ENCODE results near the gene RAB11FIP4.

RAB11FIP4 gene

DNA sequence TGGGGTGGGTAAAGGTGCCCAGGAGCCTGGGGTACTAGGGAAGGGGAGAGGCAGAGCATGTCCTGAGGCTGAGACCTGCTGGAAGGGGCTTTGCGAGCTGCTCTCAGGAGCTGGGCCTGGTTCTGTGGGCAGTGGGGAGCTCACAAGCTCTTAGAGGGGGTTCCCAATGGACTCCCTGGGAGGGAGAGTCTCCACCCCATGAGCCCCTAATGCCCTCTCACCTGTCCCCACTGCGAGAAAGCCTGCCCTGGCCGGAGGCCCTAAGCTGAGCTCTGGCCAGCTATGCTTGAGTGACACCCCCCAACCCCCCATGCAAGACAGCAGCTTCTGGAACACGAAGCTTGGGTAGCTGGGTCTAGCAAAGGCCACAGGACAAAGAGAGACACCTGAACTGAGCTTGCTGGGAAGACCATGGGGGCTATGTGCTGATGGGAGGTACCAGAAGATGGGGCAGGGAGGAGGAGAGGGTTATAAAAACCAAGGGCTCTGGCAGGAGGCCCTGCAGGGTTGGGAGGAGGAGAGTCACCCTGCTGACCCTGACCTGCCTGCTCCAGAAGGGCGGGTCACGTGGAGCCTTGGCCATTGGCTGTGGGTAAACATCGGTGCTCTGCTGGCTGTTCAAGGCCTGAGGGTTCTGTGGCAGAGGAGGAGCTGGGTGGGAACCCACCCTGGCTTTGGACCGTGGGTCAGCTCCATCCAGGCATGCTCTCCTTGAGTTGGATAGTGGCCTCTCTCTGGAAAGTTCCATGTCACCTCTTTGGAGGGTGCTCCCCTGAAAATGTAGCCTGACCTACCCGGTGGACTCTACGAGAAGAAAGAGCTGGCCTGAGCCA, 106.7 kb downstream of the RAB11FIP4 start:
- H3K27ac ChIP-seq (ENCODE audit: low read depth, low read length): no peak overlapping the region
- H3F3A ChIP-seq (ENCODE audit: insufficient read depth): no peaks in the 10 kb centered on the region
- no peaks in the 10 kb centered on the region for H4K20me1 ChIP-seq (ENCODE audit: low read depth, low read length)
- no peak for TF ChIP-seq EZH2phosphoT487 (conservative IDR thresholded peaks at IDR 0.05; ENCODE audit: low read length)
- TF ChIP-seq, protein P1, sequence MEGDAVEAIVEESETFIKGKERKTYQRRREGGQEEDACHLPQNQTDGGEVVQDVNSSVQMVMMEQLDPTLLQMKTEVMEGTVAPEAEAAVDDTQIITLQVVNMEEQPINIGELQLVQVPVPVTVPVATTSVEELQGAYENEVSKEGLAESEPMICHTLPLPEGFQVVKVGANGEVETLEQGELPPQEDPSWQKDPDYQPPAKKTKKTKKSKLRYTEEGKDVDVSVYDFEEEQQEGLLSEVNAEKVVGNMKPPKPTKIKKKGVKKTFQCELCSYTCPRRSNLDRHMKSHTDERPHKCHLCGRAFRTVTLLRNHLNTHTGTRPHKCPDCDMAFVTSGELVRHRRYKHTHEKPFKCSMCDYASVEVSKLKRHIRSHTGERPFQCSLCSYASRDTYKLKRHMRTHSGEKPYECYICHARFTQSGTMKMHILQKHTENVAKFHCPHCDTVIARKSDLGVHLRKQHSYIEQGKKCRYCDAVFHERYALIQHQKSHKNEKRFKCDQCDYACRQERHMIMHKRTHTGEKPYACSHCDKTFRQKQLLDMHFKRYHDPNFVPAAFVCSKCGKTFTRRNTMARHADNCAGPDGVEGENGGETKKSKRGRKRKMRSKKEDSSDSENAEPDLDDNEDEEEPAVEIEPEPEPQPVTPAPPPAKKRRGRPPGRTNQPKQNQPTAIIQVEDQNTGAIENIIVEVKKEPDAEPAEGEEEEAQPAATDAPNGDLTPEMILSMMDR (IDR thresholded peaks at IDR 0.05; ENCODE audit: insufficient read depth, low read length, poor library complexity, severe bottlenecking): no peak
- no peaks in the 10 kb centered on the region for H3K9me2 ChIP-seq (replicated peaks; ENCODE audit: insufficient read depth, low read length)
- H3K4me2 ChIP-seq (ENCODE audit: low read depth, low read length, poor library complexity, severe bottlenecking): no peak overlapping the region
- H3K79me2 ChIP-seq (ENCODE audit: insufficient read depth, low read length): no peaks in the 10 kb centered on the region
- H3K36me3 ChIP-seq (ENCODE audit: low read length): no peaks in the 10 kb centered on the region
- H3K9me3 ChIP-seq (ENCODE audit: insufficient read depth, low read length): no peaks in the 10 kb centered on the region
- no peaks in the 10 kb centered on the region for H3K27me3 ChIP-seq (ENCODE audit: low read length)
- H2AFZ ChIP-seq (ENCODE audit: low read depth, low read length, severe bottlenecking): no peak overlapping the region
- H3K4me3 ChIP-seq (ENCODE audit: insufficient read depth, low read length, poor library complexity, severe bottlenecking): no peak overlapping the region
- H3K9ac ChIP-seq (ENCODE audit: low read length): no peak overlapping the region

- H3K27ac ChIP-seq (ENCODE audit: low read depth, low read length): no peak overlapping the region
These were observed 108.5 kb downstream of the RAB11FIP4 start for GRCh38 chr17:31499771-31500554.

GRCh38 chr17:31506517-31506916, 115.0 kb downstream of the RAB11FIP4 start:
- H2AFZ ChIP-seq (ENCODE audit: low read depth, low read length, severe bottlenecking): no peak overlapping the region
- no peak overlapping the region for H3K4me3 ChIP-seq (ENCODE audit: insufficient read depth, low read length, poor library complexity, severe bottlenecking)
- H3K9ac ChIP-seq (ENCODE audit: low read length): no peak overlapping the region
- no peaks in the 10 kb centered on the region for H3K9me3 ChIP-seq (ENCODE audit: insufficient read depth, low read length)
- H4K20me1 ChIP-seq (ENCODE audit: low read depth, low read length): no peaks in the 10 kb centered on the region
- no peak overlapping the region for H3K27ac ChIP-seq (ENCODE audit: low read depth, low read length)
- no peaks in the 10 kb centered on the region for H3K79me2 ChIP-seq (ENCODE audit: insufficient read depth, low read length)
- H3K9me2 ChIP-seq (replicated peaks; ENCODE audit: insufficient read depth, low read length): no peaks in the 10 kb centered on the region
- no peaks in the 10 kb centered on the region for H3K27me3 ChIP-seq (ENCODE audit: low read length)
- H3F3A ChIP-seq (ENCODE audit: insufficient read depth): no peaks in the 10 kb centered on the region
- H3K36me3 ChIP-seq (ENCODE audit: low read length): no peaks in the 10 kb centered on the region
- TF ChIP-seq, protein P1 (IDR thresholded peaks at IDR 0.05; ENCODE audit: insufficient read depth, low read length, poor library complexity, severe bottlenecking): no peak
- TF ChIP-seq EZH2phosphoT487 (conservative IDR thresholded peaks at IDR 0.05; ENCODE audit: low read length): no peak
- H3K4me2 ChIP-seq (ENCODE audit: low read depth, low read length, poor library complexity, severe bottlenecking): no peak overlapping the region

More at GRCh38 chr17:31499771-31500554, 108.5 kb downstream of the RAB11FIP4 start:
- Histone ChIP-seq H3K79me2 (ENCODE audit: insufficient read depth, low read length) (no peaks in the 10 kb centered on the region), H4K20me1 (ENCODE audit: low read depth, low read length) (no peaks in the 10 kb centered on the region), H3K9me3 (ENCODE audit: insufficient read depth, low read length) (no peaks in the 10 kb centered on the region), H3K9me2 (replicated peaks; ENCODE audit: insufficient read depth, low read length) (no peaks in the 10 kb centered on the region), H3K27me3 (ENCODE audit: low read length) (no peaks in the 10 kb centered on the region), H3K4me3 (ENCODE audit: insufficient read depth, low read length, poor library complexity, severe bottlenecking) (no peak overlapping the region), H2AFZ (ENCODE audit: low read depth, low read length, severe bottlenecking) (no peak overlapping the region), H3K4me2 (ENCODE audit: low read depth, low read length, poor library complexity, severe bottlenecking) (no peak overlapping the region), H3F3A (ENCODE audit: insufficient read depth) (no peaks in the 10 kb centered on the region), H3K36me3 (ENCODE audit: low read length) (no peaks in the 10 kb centered on the region), H3K9ac (ENCODE audit: low read length) (no peak overlapping the region)
- TF ChIP-seq, protein P1 (IDR thresholded peaks at IDR 0.05; ENCODE audit: insufficient read depth, low read length, poor library complexity, severe bottlenecking): no peak
- TF ChIP-seq EZH2phosphoT487 (conservative IDR thresholded peaks at IDR 0.05; ENCODE audit: low read length): no peak
